ENCODE results near the gene CLDN19.

GRCh38 chr1:42730002-42730401 lies 10.0 kb downstream of the CLDN19 start:
- TF ChIP-seq CTCF (IDR thresholded peaks at IDR 0.05 in 8 of 11, conservative IDR thresholded peaks at IDR 0.05 in 3 of 11) (no peak), POLR2AphosphoS5 (IDR thresholded peaks at IDR 0.05) (no peak)
